Central memory CD8-positive, alpha-beta T cell (primary cell): Measurements from ENCODE around the gene CDNF.
"Not testable (repeated sequence)": the region's sequence is repeated elsewhere in the genome, so short reads cannot be mapped to it uniquely, and the experiment has no call there.

Source experiments
- ATAC-seq: fragments of 150-1000 bp; cut with Tn5 transposase; replicated peaks from 2 replicates; pipeline ENCODE4 v1.10.0; 2022; ENCODE audit warnings: mild to moderate bottlenecking, moderate FRiP score, moderate number of reproducible peaks; ENCODE audit not compliant: poor library complexity, severe bottlenecking; ENCODE audit errors: extremely low read depth
- DNase-seq, 2 donors: peaks; one replicate each; pipeline ENCODE4 v3.0.0; 2021; ENCODE audit warnings: low spot score in 2 of 2
- H3K27ac Mint-ChIP-seq: one replicate; pipeline ENCODE4 v1.8.0; 2022; ENCODE audit warnings: low read depth, mild to moderate bottlenecking, moderate library complexity, mixed read lengths
- H3K27me3 Mint-ChIP-seq: one replicate; pipeline ENCODE4 v1.8.0; 2022; ENCODE audit warnings: mixed read lengths
- H3K36me3 Mint-ChIP-seq: one replicate; pipeline ENCODE4 v1.8.0; 2022; ENCODE audit warnings: mild to moderate bottlenecking, moderate library complexity, mixed read lengths; ENCODE audit not compliant: insufficient read depth
- H3K4me1 Mint-ChIP-seq: one replicate; pipeline ENCODE4 v1.8.0; 2022; ENCODE audit warnings: mixed read lengths
- H3K4me3 Mint-ChIP-seq: one replicate; pipeline ENCODE4 v1.8.0; 2022; ENCODE audit warnings: mild to moderate bottlenecking, moderate library complexity, mixed read lengths
- H3K9me3 Mint-ChIP-seq: one replicate; pipeline ENCODE4 v1.8.0; 2022; ENCODE audit warnings: mixed read lengths

Gene CDNF

GRCh38 chr10:14837757-14838581 is at the start of gene CDNF, which contains the start of the genes HSPA14 and MSANTD7:
Gene CDNF (minus strand): TSS chr10:14838037. CDS start chr10:14837946, 91 bp downstream.
Gene HSPA14 (plus strand): TSS chr10:14838306. CDS start chr10:14838403, 97 bp downstream.
Gene MSANTD7 (plus strand): TSS chr10:14838306. CDS start chr10:14842285, 3,979 bp downstream.
- peak; percentile 99 for DNase-seq
- ATAC-seq, result peak; percentile 93
- H3K4me3 Mint-ChIP-seq, result peak within 1 kb of the TSS; percentile 96
- H3K4me1 Mint-ChIP-seq, result peaks cover 25% of the 10 kb centered on the region
- peaks cover 26% of the 10 kb centered on the region for H3K36me3 Mint-ChIP-seq
- no peaks in the 10 kb centered on the region for H3K9me3 Mint-ChIP-seq
- H3K27ac Mint-ChIP-seq, result peak within 1 kb of the TSS; percentile 93
- H3K27me3 Mint-ChIP-seq, result no peaks in the 10 kb centered on the region

GRCh38 chr10:14884082-14884481 is 46.2 kb upstream of the CDNF start:
- no peak overlapping the region for H3K4me3 Mint-ChIP-seq
- H3K9me3 Mint-ChIP-seq, result no peaks in the 10 kb centered on the region
- no peak for ATAC-seq
- no peak for DNase-seq
- peaks cover 11% of the 10 kb centered on the region for H3K4me1 Mint-ChIP-seq
- H3K27me3 Mint-ChIP-seq, result no peaks in the 10 kb centered on the region
- H3K36me3 Mint-ChIP-seq, result peaks cover 4% of the 10 kb centered on the region
- no peak overlapping the region for H3K27ac Mint-ChIP-seq

- no peaks in the 10 kb centered on the region for H3K9me3 Mint-ChIP-seq
- peak overlapping the region; percentile 92 for H3K4me3 Mint-ChIP-seq
- DNase-seq (no peak), ATAC-seq (no peak)
- H3K27me3 Mint-ChIP-seq, result no peaks in the 10 kb centered on the region
- peaks cover 8% of the 10 kb centered on the region for H3K36me3 Mint-ChIP-seq
- H3K27ac Mint-ChIP-seq, result peak overlapping the region; percentile 81
- peaks cover 24% of the 10 kb centered on the region for H3K4me1 Mint-ChIP-seq
These were observed 42.4 kb upstream of the CDNF start for GRCh38 chr10:14880229-14880628.

GRCh38 chr10:14879928-14880193 is 42.0 kb upstream of the CDNF start:
- peaks cover 24% of the 10 kb centered on the region for H3K4me1 Mint-ChIP-seq
- H3K9me3 Mint-ChIP-seq, result no peaks in the 10 kb centered on the region
- peak overlapping the region; percentile 81 for H3K27ac Mint-ChIP-seq
- no peak for DNase-seq
- H3K27me3 Mint-ChIP-seq, result no peaks in the 10 kb centered on the region
- peaks cover 8% of the 10 kb centered on the region for H3K36me3 Mint-ChIP-seq
- H3K4me3 Mint-ChIP-seq, result peak overlapping the region; percentile 92
- ATAC-seq, result no peak

- no peaks in the 10 kb centered on the region for H3K27me3 Mint-ChIP-seq
- peak overlapping the region; percentile 92 for H3K4me3 Mint-ChIP-seq
- no peaks in the 10 kb centered on the region for H3K9me3 Mint-ChIP-seq
- ATAC-seq (peak; percentile 20), DNase-seq (peak; percentile 16 to 17)
- H3K36me3 Mint-ChIP-seq, result peaks cover 8% of the 10 kb centered on the region
- H3K4me1 Mint-ChIP-seq, result peaks cover 24% of the 10 kb centered on the region
- H3K27ac Mint-ChIP-seq, result peak overlapping the region; percentile 81
These were observed 41.5 kb upstream of the CDNF start for GRCh38 chr10:14879124-14879927.

- Mint-ChIP-seq H3K36me3 (peaks cover 8% of the 10 kb centered on the region), H3K4me3 (peak within 1 kb of the TSS; percentile 92), H3K27ac (peak within 1 kb of the TSS; percentile 81), H3K4me1 (peaks cover 24% of the 10 kb centered on the region), H3K9me3 (no peaks in the 10 kb centered on the region), H3K27me3 (no peaks in the 10 kb centered on the region)
- ATAC-seq (peak; percentile 92), DNase-seq (peak; percentile 74 to 81)
These were observed 40.7 kb upstream of the CDNF start, which contains the start of gene SUV39H2 for GRCh38 chr10:14878266-14879123. Gene SUV39H2 (plus strand): TSS chr10:14878866. CDS start chr10:14878889, 23 bp downstream.

- Mint-ChIP-seq H3K4me1 (peaks cover 24% of the 10 kb centered on the region), H3K27ac (no peak overlapping the region), H3K9me3 (no peaks in the 10 kb centered on the region), H3K4me3 (peak overlapping the region; percentile 92), H3K36me3 (peaks cover 11% of the 10 kb centered on the region), H3K27me3 (no peaks in the 10 kb centered on the region)
- ATAC-seq (no peak), DNase-seq (no peak)
These were observed 38.9 kb upstream of the CDNF start for GRCh38 chr10:14876764-14877163.

GRCh38 chr10:14875941-14876340 is 38.1 kb upstream of the CDNF start:
- Mint-ChIP-seq H3K4me1 (peaks cover 24% of the 10 kb centered on the region), H3K9me3 (no peaks in the 10 kb centered on the region), H3K27ac (no peak overlapping the region), H3K4me3 (no peak overlapping the region), H3K36me3 (peaks cover 16% of the 10 kb centered on the region), H3K27me3 (no peaks in the 10 kb centered on the region)
- no peak for DNase-seq
- ATAC-seq, result no peak

GRCh38 chr10:14873090-14873760 is 35.4 kb upstream of the CDNF start:
- Mint-ChIP-seq H3K4me1 (peaks cover 13% of the 10 kb centered on the region), H3K27ac (no peak overlapping the region), H3K4me3 (no peak overlapping the region), H3K9me3 (no peaks in the 10 kb centered on the region), H3K27me3 (no peaks in the 10 kb centered on the region), H3K36me3 (peaks cover 27% of the 10 kb centered on the region)
- ATAC-seq (no peak), DNase-seq (no peak)

GRCh38 chr10:14864871-14865270 is 27.0 kb upstream of the CDNF start:
- H3K27me3 Mint-ChIP-seq, H3K27ac Mint-ChIP-seq, ATAC-seq, DNase-seq, H3K4me3 Mint-ChIP-seq, H3K9me3 Mint-ChIP-seq, H3K4me1 Mint-ChIP-seq: not testable (repeated sequence)
- peaks cover 28% of the 10 kb centered on the region for H3K36me3 Mint-ChIP-seq

- not testable (repeated sequence) for H3K9me3 Mint-ChIP-seq, ATAC-seq, H3K4me1 Mint-ChIP-seq, H3K27ac Mint-ChIP-seq, H3K27me3 Mint-ChIP-seq, H3K4me3 Mint-ChIP-seq, DNase-seq
- peaks cover 24% of the 10 kb centered on the region for H3K36me3 Mint-ChIP-seq
These were observed 26.6 kb upstream of the CDNF start for GRCh38 chr10:14864466-14864865.

GRCh38 chr10:14860791-14861190 is 23.0 kb upstream of the CDNF start:
- no peaks in the 10 kb centered on the region for H3K4me1 Mint-ChIP-seq
- ATAC-seq (no peak), DNase-seq (no peak)
- no peak overlapping the region for H3K4me3 Mint-ChIP-seq
- no peak overlapping the region for H3K27ac Mint-ChIP-seq
- no peaks in the 10 kb centered on the region for H3K27me3 Mint-ChIP-seq
- no peaks in the 10 kb centered on the region for H3K9me3 Mint-ChIP-seq
- peaks cover 20% of the 10 kb centered on the region for H3K36me3 Mint-ChIP-seq
